HepG2 (cell line): Measurements from ENCODE around the gene JADE3. TPM values are rescaled to one million over a fixed set of nuclear protein-coding genes. Genes with fewer than 3 reads are reported as not detected.

ENCODE experiments used
- HMG20A ChIP-seq: IDR thresholded peaks from 2 replicates; pipeline ENCODE4 v1.6.1; 2016; ENCODE audit warnings: borderline replicate concordance
- HNF1A ChIP-seq, 2 experiments: sonication (generic) in 1 of 2; formaldehyde crosslinking in 1 of 2; IDR thresholded peaks; 2 replicates each; pipeline versions ENCODE4 v1.4.0 to v1.6.1; 2016 to 2020; ENCODE audit warnings: borderline replicate concordance in 1 of 2, low read depth in 1 of 2, mild to moderate bottlenecking in 1 of 2, missing genetic modification reagents in 1 of 2
- NFKBIZ ChIP-seq: IDR thresholded peaks from 2 replicates; pipeline ENCODE4 v1.6.1; 2018; ENCODE audit warnings: missing genetic modification reagents, missing compliant biosample characterization
- ZBTB40 ChIP-seq, 2 experiments: fragments of 450-650 bp in 1 of 2; sonication (generic) in 1 of 2; formaldehyde crosslinking in 1 of 2; IDR thresholded peaks; 2 replicates each; pipeline versions ENCODE4 v1.6.1 to v1.8.0; 2016 to 2022; ENCODE audit warnings: antibody characterized with exemption in 1 of 2, mild to moderate bottlenecking in 1 of 2, missing genetic modification reagents in 1 of 2
- ZNF256 ChIP-seq: sonication (generic); formaldehyde crosslinking; conservative IDR thresholded peaks from 2 replicates; pipeline ENCODE4 v1.4.0; 2020; ENCODE audit warnings: missing genetic modification reagents
- ZNF274 ChIP-seq: sonication (generic); formaldehyde crosslinking; IDR thresholded peaks from 2 replicates; pipeline ENCODE4 v1.5.1; 2020; ENCODE audit warnings: mild to moderate bottlenecking, missing genetic modification reagents
- ZNF562 ChIP-seq: sonication (generic); formaldehyde crosslinking; IDR thresholded peaks from 2 replicates; pipeline ENCODE4 v1.8.0; 2022; ENCODE audit warnings: missing genetic modification reagents, borderline replicate concordance
- polyA plus RNA-seq, 8 experiments: library from polyadenylated mRNA; depleted of rRNA in 3 of 8; stranded (reverse) in 7 of 8; unstranded in 1 of 8; fragments of >200 nt; fragmentation: Illumina TruSeq in 4 of 8; extraction: Trizol in 4 of 8; gene quantifications; 2 replicates each; pipeline versions ENCODE4 v1.2.1 to v1.2.3, GENCODE V29; 2011 to 2016; ENCODE audit warnings: low read depth in 4 of 8, missing spikeins in 1 of 8, mixed read lengths in 1 of 8; ENCODE audit not compliant: insufficient read depth in 1 of 8
- total RNA-seq, 5 experiments: library from RNA; depleted of rRNA; stranded (reverse); fragments of >200 nt; fragmentation: Illumina TruSeq; extraction: Trizol; gene quantifications; 2 replicates each; pipeline ENCODE4 v1.2.3, GENCODE V29; 2016; ENCODE audit warnings: low read depth in 1 of 5
- TF ChIP-seq, protein P1 (sequence below): sonication (generic); formaldehyde crosslinking; IDR thresholded peaks from 2 replicates; pipeline ENCODE4 v1.5.1; 2020; ENCODE audit warnings: mild to moderate bottlenecking, moderate library complexity, missing genetic modification reagents

Gene JADE3
- total and polyA plus RNA-seq, 2 of the 13 experiments (the other 11 are each of a cell fraction or from before 2014, with no cell fraction given), result 7.7 to 7.8 TPM

DNA sequence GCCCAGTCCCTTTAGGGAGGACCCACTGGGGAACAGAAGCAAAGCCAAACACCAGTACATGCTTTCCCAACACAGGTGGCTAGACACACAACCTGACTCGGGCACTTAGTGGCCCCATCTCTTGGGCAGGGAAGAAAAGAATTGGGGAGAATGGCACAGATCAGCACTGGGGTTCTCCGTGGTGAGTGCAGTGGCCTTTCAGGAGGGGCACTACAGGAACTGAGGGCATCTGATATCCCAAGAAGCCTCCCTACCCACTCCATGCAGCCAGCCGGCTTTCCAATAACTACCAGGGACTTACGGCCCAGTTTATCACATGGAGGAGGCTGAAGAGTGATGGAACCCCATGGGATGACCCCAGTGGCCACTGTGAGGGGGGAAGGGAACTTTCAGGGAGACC, 189.0 kb downstream of the JADE3 start (continued):
- TF ChIP-seq HMG20A (CRISPR knock-in tag) (no peak), ZNF256 (no peak), HNF1A (IDR thresholded peaks at IDR 0.05; ENCODE audit: low read depth) (no peak), HNF1A (CRISPR knock-in tag; IDR thresholded peaks at IDR 0.05; ENCODE audit: borderline replicate concordance) (no peak), ZNF274 (no peak), ZNF562 (CRISPR knock-in tag) (no peak), ZBTB40 (IDR thresholded peaks at IDR 0.05) (no peak), ZBTB40 (CRISPR knock-in tag; IDR thresholded peaks at IDR 0.05) (no peak), NFKBIZ (no peak)
- TF ChIP-seq, protein P1, sequence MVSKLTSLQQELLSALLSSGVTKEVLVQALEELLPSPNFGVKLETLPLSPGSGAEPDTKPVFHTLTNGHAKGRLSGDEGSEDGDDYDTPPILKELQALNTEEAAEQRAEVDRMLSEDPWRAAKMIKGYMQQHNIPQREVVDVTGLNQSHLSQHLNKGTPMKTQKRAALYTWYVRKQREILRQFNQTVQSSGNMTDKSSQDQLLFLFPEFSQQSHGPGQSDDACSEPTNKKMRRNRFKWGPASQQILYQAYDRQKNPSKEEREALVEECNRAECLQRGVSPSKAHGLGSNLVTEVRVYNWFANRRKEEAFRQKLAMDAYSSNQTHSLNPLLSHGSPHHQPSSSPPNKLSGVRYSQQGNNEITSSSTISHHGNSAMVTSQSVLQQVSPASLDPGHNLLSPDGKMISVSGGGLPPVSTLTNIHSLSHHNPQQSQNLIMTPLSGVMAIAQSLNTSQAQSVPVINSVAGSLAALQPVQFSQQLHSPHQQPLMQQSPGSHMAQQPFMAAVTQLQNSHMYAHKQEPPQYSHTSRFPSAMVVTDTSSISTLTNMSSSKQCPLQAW (CRISPR knock-in tag), result no peak
